Mesendoderm (in vitro differentiated cells): ENCODE results near the gene HMGCR.

Source experiments
- DNase-seq: peaks from one replicate; pipeline ENCODE4 v3.0.0; 2013
- H2AK5ac ChIP-seq: 2 replicates; pipeline ENCODE4 v1.6.1; 2013; ENCODE audit warnings: low read length, inconsistent platforms
- H2BK120ac ChIP-seq: 2 replicates; pipeline ENCODE4 v1.6.1; 2013; ENCODE audit warnings: low read depth, mild to moderate bottlenecking, low read length, moderate library complexity, mixed read lengths
- H2BK15ac ChIP-seq: replicated peaks from 2 replicates; pipeline ENCODE4 v1.6.1; 2013; ENCODE audit warnings: low read depth, mild to moderate bottlenecking, moderate library complexity
- H2BK5ac ChIP-seq: 2 replicates; pipeline ENCODE4 v1.6.1; 2013; ENCODE audit warnings: low read length, inconsistent platforms
- H3K18ac ChIP-seq: 2 replicates; pipeline ENCODE4 v1.6.1; 2013; ENCODE audit warnings: mild to moderate bottlenecking, low read length, mixed read lengths
- H3K23ac ChIP-seq: one replicate; pipeline ENCODE4 v1.6.1; 2013; ENCODE audit warnings: low read length
- H3K27ac ChIP-seq: 2 replicates; pipeline ENCODE4 v1.5.1; 2013; ENCODE audit warnings: low read depth, mild to moderate bottlenecking, inconsistent platforms, low read length, moderate library complexity
- H3K27me3 ChIP-seq: 2 replicates; pipeline ENCODE4 v1.6.1; 2013; ENCODE audit warnings: low read length, control low read depth, mild to moderate bottlenecking, inconsistent platforms; ENCODE audit not compliant: insufficient read depth, poor library complexity
- H3K36me3 ChIP-seq: 2 replicates; pipeline ENCODE4 v1.6.1; 2013; ENCODE audit warnings: low read length, inconsistent platforms; ENCODE audit not compliant: control insufficient read depth, insufficient read depth
- H3K4ac ChIP-seq: one replicate; pipeline ENCODE4 v1.6.1; 2013; ENCODE audit warnings: low read depth, mild to moderate bottlenecking, low read length, moderate library complexity
- H3K4me1 ChIP-seq: 2 replicates; pipeline ENCODE4 v1.6.1; 2013; ENCODE audit warnings: low read depth, low read length, inconsistent platforms; ENCODE audit not compliant: control insufficient read depth
- H3K4me2 ChIP-seq: 2 replicates; pipeline ENCODE4 v1.6.1; 2013; ENCODE audit warnings: low read length
- H3K4me3 ChIP-seq: 2 replicates; pipeline ENCODE4 v1.5.1; 2013; ENCODE audit warnings: mild to moderate bottlenecking, low read length
- H3K56ac ChIP-seq: one replicate; pipeline ENCODE4 v1.6.1; 2013; ENCODE audit warnings: low read length
- H3K79me1 ChIP-seq: 2 replicates; pipeline ENCODE4 v1.6.1; 2013; ENCODE audit warnings: low read length, inconsistent platforms
- H3K79me2 ChIP-seq: 2 replicates; pipeline ENCODE4 v1.6.1; 2013; ENCODE audit warnings: mild to moderate bottlenecking, low read length; ENCODE audit not compliant: control insufficient read depth, insufficient read depth
- H3K9ac ChIP-seq: 2 replicates; pipeline ENCODE4 v1.6.1; 2013; ENCODE audit warnings: low read length, inconsistent platforms
- H4K5ac ChIP-seq: one replicate; pipeline ENCODE4 v1.6.1; 2013; ENCODE audit warnings: low read length
- H4K8ac ChIP-seq: one replicate; pipeline ENCODE4 v1.6.1; 2013; ENCODE audit warnings: low read depth, mild to moderate bottlenecking, control low read depth, low read length, moderate library complexity
- whole genome bisulfite sequencing: extraction: QIAGEN DNeasy Blood & Tissue Kit; methylation state at CpG from one replicate; pipeline ENCODE4 v1.1.7; 2013; ENCODE audit warnings: low lambda C conversion rate, missing lambda C conversion rate; ENCODE audit not compliant: insufficient coverage; ENCODE audit errors: extremely low coverage; 5-methylcytosine and 5-hydroxymethylcytosine counted together

Gene HMGCR

GRCh38 chr5:75374394-75374814 lies 37.4 kb downstream of the HMGCR start:
- H3K56ac ChIP-seq, result no peak overlapping the region
- no peak overlapping the region for H3K4me2 ChIP-seq
- H2BK120ac ChIP-seq, result no peak overlapping the region
- H2AK5ac ChIP-seq, result no peak overlapping the region
- H3K79me1 ChIP-seq, result no peaks in the 10 kb centered on the region
- no peak overlapping the region for H3K9ac ChIP-seq
- no peaks in the 10 kb centered on the region for H3K79me2 ChIP-seq
- no peak overlapping the region for H3K4me3 ChIP-seq
- H3K27ac ChIP-seq, result no peak overlapping the region
- H3K36me3 ChIP-seq, result no peaks in the 10 kb centered on the region
- no peak overlapping the region for H4K5ac ChIP-seq
- H3K23ac ChIP-seq, result no peak overlapping the region
- no peaks in the 10 kb centered on the region for H3K27me3 ChIP-seq
- no peaks in the 10 kb centered on the region for H3K4me1 ChIP-seq
- no peak overlapping the region for H3K4ac ChIP-seq
- no peak overlapping the region for H2BK5ac ChIP-seq
- no peak for DNase-seq
- WGBS, result no CpG with 5 or more reads among the region's 12 CpGs
- H2BK15ac ChIP-seq, result no peak overlapping the region
- no peak overlapping the region for H3K18ac ChIP-seq
- no peak overlapping the region for H4K8ac ChIP-seq

GRCh38 chr5:75375414-75375813 lies 38.4 kb downstream of the HMGCR start:
- Histone ChIP-seq H3K36me3 (no peaks in the 10 kb centered on the region), H4K5ac (no peak overlapping the region), H3K4me3 (no peak overlapping the region), H3K23ac (no peak overlapping the region), H2AK5ac (no peak overlapping the region), H4K8ac (no peak overlapping the region), H3K79me2 (no peaks in the 10 kb centered on the region), H3K4me2 (no peak overlapping the region), H2BK15ac (no peak overlapping the region), H2BK5ac (no peak overlapping the region), H3K56ac (no peak overlapping the region), H3K9ac (no peak overlapping the region), H3K18ac (no peak overlapping the region), H2BK120ac (no peak overlapping the region), H3K4me1 (no peaks in the 10 kb centered on the region), H3K27me3 (no peaks in the 10 kb centered on the region), H3K27ac (no peak overlapping the region), H3K4ac (no peak overlapping the region), H3K79me1 (no peaks in the 10 kb centered on the region)
- WGBS, result no CpG with 5 or more reads among the region's 4 CpGs
- DNase-seq, result no peak

- Histone ChIP-seq H3K4me3 (no peak overlapping the region), H3K23ac (no peak overlapping the region), H2BK5ac (no peak overlapping the region), H4K5ac (no peak overlapping the region), H4K8ac (no peak overlapping the region), H3K4ac (no peak overlapping the region), H2BK120ac (no peak overlapping the region), H2AK5ac (no peak overlapping the region), H3K27me3 (no peaks in the 10 kb centered on the region), H3K9ac (no peak overlapping the region), H3K4me2 (no peak overlapping the region), H3K36me3 (no peaks in the 10 kb centered on the region), H3K79me1 (no peaks in the 10 kb centered on the region), H3K4me1 (no peaks in the 10 kb centered on the region), H3K79me2 (no peaks in the 10 kb centered on the region), H2BK15ac (no peak overlapping the region), H3K18ac (no peak overlapping the region), H3K56ac (no peak overlapping the region), H3K27ac (no peak overlapping the region)
- WGBS, result no CpG with 5 or more reads among the region's 1 CpG
- DNase-seq, result no peak
Measured at GRCh38 chr5:75380099-75380498, 43.1 kb downstream of the HMGCR start.

- no peaks in the 10 kb centered on the region for H3K36me3 ChIP-seq
- no peak overlapping the region for H3K4me3 ChIP-seq
- DNase-seq, result no peak
Measured at GRCh38 chr5:75381456-75381855, 44.4 kb downstream of the HMGCR start.

GRCh38 chr5:75384218-75384617 lies 47.2 kb downstream of the HMGCR start:
- Histone ChIP-seq H2BK5ac (no peak overlapping the region), H3K79me1 (no peaks in the 10 kb centered on the region), H2BK120ac (no peak overlapping the region), H3K4me3 (no peak overlapping the region), H3K4me2 (no peak overlapping the region), H4K5ac (no peak overlapping the region), H3K56ac (no peak overlapping the region), H3K4ac (no peak overlapping the region), H3K4me1 (no peaks in the 10 kb centered on the region), H3K9ac (no peak overlapping the region), H4K8ac (no peak overlapping the region), H3K18ac (no peak overlapping the region), H3K79me2 (no peaks in the 10 kb centered on the region), H3K27me3 (no peaks in the 10 kb centered on the region), H2BK15ac (no peak overlapping the region), H3K23ac (no peak overlapping the region), H3K36me3 (no peaks in the 10 kb centered on the region), H2AK5ac (no peak overlapping the region), H3K27ac (no peak overlapping the region)
- no CpG with 5 or more reads among the region's 1 CpG for WGBS
- no peak for DNase-seq

More at GRCh38 chr5:75381456-75381855, 44.4 kb downstream of the HMGCR start:
- H4K8ac ChIP-seq, result no peak overlapping the region
- H2BK15ac ChIP-seq, result no peak overlapping the region
- no peak overlapping the region for H4K5ac ChIP-seq
- no peaks in the 10 kb centered on the region for H3K4me1 ChIP-seq
- no peak overlapping the region for H3K9ac ChIP-seq
- H3K79me1 ChIP-seq, result no peaks in the 10 kb centered on the region
- no peak overlapping the region for H2AK5ac ChIP-seq
- WGBS, result no CpG with 5 or more reads among the region's 4 CpGs
- no peak overlapping the region for H3K23ac ChIP-seq
- H3K56ac ChIP-seq, result no peak overlapping the region
- H3K79me2 ChIP-seq, result no peaks in the 10 kb centered on the region
- no peak overlapping the region for H3K4me2 ChIP-seq
- H3K18ac ChIP-seq, result no peak overlapping the region
- H3K27ac ChIP-seq, result no peak overlapping the region
- no peak overlapping the region for H2BK120ac ChIP-seq
- H3K27me3 ChIP-seq, result no peaks in the 10 kb centered on the region
- no peak overlapping the region for H3K4ac ChIP-seq
- H2BK5ac ChIP-seq, result no peak overlapping the region

GRCh38 chr5:75387806-75388205 lies 50.8 kb downstream of the HMGCR start:
- H3K4ac ChIP-seq, result no peak overlapping the region

More at GRCh38 chr5:75387806-75388205, 50.8 kb downstream of the HMGCR start:
- H4K8ac ChIP-seq, result no peak overlapping the region
- no peak for DNase-seq
- no peak overlapping the region for H3K27ac ChIP-seq
- H3K4me1 ChIP-seq, result no peaks in the 10 kb centered on the region
- H3K36me3 ChIP-seq, result no peaks in the 10 kb centered on the region
- no peaks in the 10 kb centered on the region for H3K79me2 ChIP-seq
- H3K27me3 ChIP-seq, result no peaks in the 10 kb centered on the region
- no peak overlapping the region for H3K23ac ChIP-seq
- no peak overlapping the region for H3K9ac ChIP-seq
- no peak overlapping the region for H3K56ac ChIP-seq
- H3K18ac ChIP-seq, result no peak overlapping the region
- H3K4me3 ChIP-seq, result no peak overlapping the region
- H2AK5ac ChIP-seq, result no peak overlapping the region
- no CpG with 5 or more reads among the region's 6 CpGs for WGBS
- no peak overlapping the region for H3K4me2 ChIP-seq
- no peaks in the 10 kb centered on the region for H3K79me1 ChIP-seq
- H4K5ac ChIP-seq, result no peak overlapping the region
- H2BK120ac ChIP-seq, result no peak overlapping the region
- H2BK5ac ChIP-seq, result no peak overlapping the region
- H2BK15ac ChIP-seq, result no peak overlapping the region
